IMR-90 (cell line): ENCODE results near the gene DNAJC22.

Source experiments
- BHLHE40 ChIP-seq: fragments of 150-350 bp; IDR thresholded peaks from 2 replicates; pipeline ENCODE4 v1.6.1; 2016; ENCODE audit warnings: mild to moderate bottlenecking, low read depth, low read length
- CEBPB ChIP-seq: IDR thresholded peaks from 2 replicates; pipeline ENCODE4 v1.6.1; 2012; ENCODE audit warnings: low read depth, low read length, improper control_type of control experiment
- NFE2L2 ChIP-seq: fragments of 150-350 bp; IDR thresholded peaks from 2 replicates; pipeline ENCODE4 v1.6.1; 2016; ENCODE audit warnings: low read depth, mild to moderate bottlenecking, low read length
- POLR2A ChIP-seq: IDR thresholded peaks from 2 replicates; pipeline ENCODE4 v1.6.1; 2012; ENCODE audit warnings: mild to moderate bottlenecking, low read depth, low read length
- RCOR1 ChIP-seq: IDR thresholded peaks from 2 replicates; pipeline ENCODE4 v1.6.1; 2012; ENCODE audit warnings: mild to moderate bottlenecking, low read length, improper control_type of control experiment; ENCODE audit not compliant: insufficient replicate concordance
- TF ChIP-seq, protein P1 (sequence below): conservative IDR thresholded peaks from 2 replicates; pipeline ENCODE4 v1.5.1; 2012; ENCODE audit warnings: mild to moderate bottlenecking, low read depth, low read length, improper control_type of control experiment
- TF ChIP-seq, protein P2 (sequence below): fragments of 150-350 bp; IDR thresholded peaks from 2 replicates; pipeline ENCODE4 v1.6.1; 2017; ENCODE audit warnings: mild to moderate bottlenecking, antibody characterized with exemption, low read length, low read depth
- TF ChIP-seq, protein P3 (sequence below): fragments of 150-350 bp; IDR thresholded peaks from 2 replicates; pipeline ENCODE4 v1.6.1; 2016; ENCODE audit warnings: low read depth, mild to moderate bottlenecking, low read length, moderate library complexity, borderline replicate concordance

DNA sequence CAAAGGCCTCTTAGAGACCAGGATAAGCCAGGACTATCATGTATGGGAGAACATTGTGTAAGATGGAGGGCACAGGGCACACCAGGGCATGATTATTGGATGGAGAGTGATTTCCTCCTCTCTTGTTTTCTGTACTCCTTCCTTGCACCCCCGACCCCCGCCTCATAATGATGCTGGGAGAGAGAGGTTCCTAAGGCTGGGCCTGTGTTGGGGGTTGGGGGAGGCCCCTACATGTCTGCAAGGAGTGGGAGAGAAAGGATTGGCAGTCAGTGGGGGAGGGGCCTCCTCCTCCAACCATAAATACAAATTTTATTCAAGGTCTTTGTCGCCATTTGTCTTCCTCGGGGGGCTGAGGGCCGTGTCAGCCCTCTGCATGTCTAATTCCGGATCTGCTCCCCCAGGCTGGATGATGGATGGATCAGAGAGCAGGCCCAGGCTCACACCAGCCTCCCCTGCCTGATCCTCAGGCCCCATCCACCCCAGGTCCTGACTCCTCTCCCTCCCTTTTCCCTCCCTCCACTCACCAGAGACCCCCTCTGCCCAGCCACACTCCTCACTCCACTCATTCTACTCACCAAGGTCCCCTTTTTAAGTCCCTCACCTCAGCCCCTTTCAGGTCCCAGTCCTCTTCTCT lies 7.7 kb upstream of the DNAJC22 start:
- TF ChIP-seq, protein P1, sequence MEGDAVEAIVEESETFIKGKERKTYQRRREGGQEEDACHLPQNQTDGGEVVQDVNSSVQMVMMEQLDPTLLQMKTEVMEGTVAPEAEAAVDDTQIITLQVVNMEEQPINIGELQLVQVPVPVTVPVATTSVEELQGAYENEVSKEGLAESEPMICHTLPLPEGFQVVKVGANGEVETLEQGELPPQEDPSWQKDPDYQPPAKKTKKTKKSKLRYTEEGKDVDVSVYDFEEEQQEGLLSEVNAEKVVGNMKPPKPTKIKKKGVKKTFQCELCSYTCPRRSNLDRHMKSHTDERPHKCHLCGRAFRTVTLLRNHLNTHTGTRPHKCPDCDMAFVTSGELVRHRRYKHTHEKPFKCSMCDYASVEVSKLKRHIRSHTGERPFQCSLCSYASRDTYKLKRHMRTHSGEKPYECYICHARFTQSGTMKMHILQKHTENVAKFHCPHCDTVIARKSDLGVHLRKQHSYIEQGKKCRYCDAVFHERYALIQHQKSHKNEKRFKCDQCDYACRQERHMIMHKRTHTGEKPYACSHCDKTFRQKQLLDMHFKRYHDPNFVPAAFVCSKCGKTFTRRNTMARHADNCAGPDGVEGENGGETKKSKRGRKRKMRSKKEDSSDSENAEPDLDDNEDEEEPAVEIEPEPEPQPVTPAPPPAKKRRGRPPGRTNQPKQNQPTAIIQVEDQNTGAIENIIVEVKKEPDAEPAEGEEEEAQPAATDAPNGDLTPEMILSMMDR: no peak
- TF ChIP-seq CEBPB (no peak), POLR2A (no peak), RCOR1 (no peak), NFE2L2 (no peak), BHLHE40 (no peak)
- TF ChIP-seq, protein P2, sequence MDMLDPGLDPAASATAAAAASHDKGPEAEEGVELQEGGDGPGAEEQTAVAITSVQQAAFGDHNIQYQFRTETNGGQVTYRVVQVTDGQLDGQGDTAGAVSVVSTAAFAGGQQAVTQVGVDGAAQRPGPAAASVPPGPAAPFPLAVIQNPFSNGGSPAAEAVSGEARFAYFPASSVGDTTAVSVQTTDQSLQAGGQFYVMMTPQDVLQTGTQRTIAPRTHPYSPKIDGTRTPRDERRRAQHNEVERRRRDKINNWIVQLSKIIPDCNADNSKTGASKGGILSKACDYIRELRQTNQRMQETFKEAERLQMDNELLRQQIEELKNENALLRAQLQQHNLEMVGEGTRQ: no peak
- TF ChIP-seq, protein P3, sequence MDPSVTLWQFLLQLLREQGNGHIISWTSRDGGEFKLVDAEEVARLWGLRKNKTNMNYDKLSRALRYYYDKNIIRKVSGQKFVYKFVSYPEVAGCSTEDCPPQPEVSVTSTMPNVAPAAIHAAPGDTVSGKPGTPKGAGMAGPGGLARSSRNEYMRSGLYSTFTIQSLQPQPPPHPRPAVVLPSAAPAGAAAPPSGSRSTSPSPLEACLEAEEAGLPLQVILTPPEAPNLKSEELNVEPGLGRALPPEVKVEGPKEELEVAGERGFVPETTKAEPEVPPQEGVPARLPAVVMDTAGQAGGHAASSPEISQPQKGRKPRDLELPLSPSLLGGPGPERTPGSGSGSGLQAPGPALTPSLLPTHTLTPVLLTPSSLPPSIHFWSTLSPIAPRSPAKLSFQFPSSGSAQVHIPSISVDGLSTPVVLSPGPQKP: no peak
